Pancreas (tissue), 10 donors: ENCODE measurements around the gene ERF. TPM values are rescaled to one million over a fixed set of nuclear protein-coding genes. Genes with fewer than 3 reads are reported as not detected.

Experiments used
- ATAC-seq, 4 donors: fragments of 200-7000 bp; cut with Tn5 transposase; one replicate each; pipeline versions ENCODE4 v1.8.0 to v1.9.1; 2020; ENCODE audit warnings: mild to moderate bottlenecking in 4 of 4, moderate library complexity in 4 of 4
- DNase-seq, 6 donors: peaks; one replicate each; pipeline ENCODE4 v3.0.0-alpha.2; 2020
- FAIRE-seq: peaks from 2 replicates; lab custom pipeline; 2012; peaks lifted over from hg19 to GRCh38; lab: Jason Lieb, UNC
- H3K27ac ChIP-seq, 4 donors: fragments of 200-600 bp; sonication (generic); 1 replicate in 3 of 4; 2 replicates in 1 of 4; pipeline versions ENCODE4 v1.5.0 to v1.8.0; 2020
- H3K27me3 ChIP-seq, 4 donors: fragments of 200-600 bp; one replicate each; pipeline ENCODE4 v1.8.0; 2021
- H3K36me3 ChIP-seq, 3 donors: fragments of 200-600 bp; sonication (generic) in 1 of 3; one replicate each; pipeline versions ENCODE4 v1.5.0 to v1.8.0; 2020 to 2021
- H3K4me1 ChIP-seq, 3 donors: fragments of 200-600 bp; one replicate each; pipeline ENCODE4 v1.8.0; 2021
- H3K4me3 ChIP-seq, 4 donors: fragments of 200-600 bp; sonication (generic) in 2 of 4; one replicate each; pipeline versions ENCODE4 v1.5.0 to v1.8.0; 2020 to 2021
- H3K9me3 ChIP-seq, 4 donors: fragments of 200-600 bp; one replicate each; pipeline ENCODE4 v1.8.0; 2021
- WGBS, 2 donors: extraction: QIAGEN DNeasy Blood & Tissue Kit; methylation state at CpG; one replicate each; pipeline ENCODE4 v1.1.7; 2013; 5-methylcytosine and 5-hydroxymethylcytosine counted together
- intact Hi-C, 3 donors: fragments of 100-400 bp; cut with DNase I; formaldehyde crosslinking; loops; one replicate each; pipeline versions ENCODE4 v1.11.1 to v1.14.2; 2022
- polyA plus RNA-seq, 2 donors: library from polyadenylated mRNA; stranded (reverse); fragments of 200-250 nt; gene quantifications; one replicate each; pipeline ENCODE4 v1.2.3, GENCODE V29; 2013
- total RNA-seq, 6 donors: library from RNA; stranded (reverse); fragmentation: NEBNext Ultra II Directional in 4 of 6; extraction: Animal tissue kit (Norgen Biotek cat#: 25700) in 4 of 6; gene quantifications; one replicate each; pipeline versions ENCODE4 v1.2.1 to v1.2.4, GENCODE V29; 2021 to 2023
- TF ChIP-seq, protein P1 (sequence below), 4 donors: fragments of 200-600 bp; sonication (generic) in 3 of 4; IDR thresholded peaks; one replicate each; pipeline versions ENCODE4 v1.5.0 to v1.8.0; 2021; ENCODE audit warnings: antibody characterized with exemption in 4 of 4
- donor health status: healthy with polysubstance abuse.
- donor health status: DM: no; HTN: no; CAD: no; lungs with moderate emphysema.
- donor health status: DM: no; HTN: no; CAD: no.
- donor health status: control.
- donor health status: control.
- donor health status: Bipolar disorder and iron deficiency.
- donor health status: DM: yes; HTN: yes; CAD: no.
- donor health status: DM: no; HTN: no; CAD: no.
- donor health status: DM: no; HTN: no; CAD: no.
- donor health status: DM: yes; HTN: yes; CAD: no.

ERF gene
- total and polyA plus RNA-seq, 8 donors, result 20.5 to 48.5 (median 22.9) TPM

DNA sequence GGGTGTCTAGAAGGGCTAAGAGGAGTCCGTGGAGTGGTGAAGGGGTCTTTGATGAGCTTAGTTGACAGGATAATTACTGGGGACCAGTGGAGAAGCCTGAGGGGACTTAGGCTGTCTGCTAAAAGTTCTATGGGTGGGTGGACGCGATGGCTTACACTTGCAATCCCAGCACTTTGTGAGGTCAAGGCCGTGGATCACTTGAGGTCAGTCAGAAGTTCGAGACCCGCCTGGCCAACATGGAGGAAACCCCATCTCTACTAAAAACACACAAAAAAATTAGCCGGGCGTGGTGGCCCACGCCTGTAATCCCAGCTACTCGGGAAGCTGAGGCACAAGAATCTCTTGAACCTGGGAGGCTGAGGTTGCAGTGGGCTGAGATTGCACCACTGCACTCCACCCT, 9.7 kb downstream of the ERF start:
- Histone ChIP-seq H3K9me3 (no peaks in the 10 kb centered on the region), H3K27ac (peak overlapping the region in 1 of 4 donors; percentile 92), H3K27me3 (no peaks in the 10 kb centered on the region), H3K36me3 (peaks cover 0 to 15% (median 9%) of the 10 kb centered on the region in 3 donors), H3K4me3 (no peak overlapping the region), H3K4me1 (peaks cover 0 to 16% (median 7%) of the 10 kb centered on the region in 3 donors)
- no peak for ATAC-seq
- intact Hi-C loops, result loop anchor here in 1 of 3 donors (10.0 kb wide), 2 partner anchors 50 to 190 kb away; no protein-coding TSS in a partner anchor
- 62 to 65% methylated on average over 10 of the region's 10 CpGs for WGBS, 2 donors
- TF ChIP-seq, protein P1, sequence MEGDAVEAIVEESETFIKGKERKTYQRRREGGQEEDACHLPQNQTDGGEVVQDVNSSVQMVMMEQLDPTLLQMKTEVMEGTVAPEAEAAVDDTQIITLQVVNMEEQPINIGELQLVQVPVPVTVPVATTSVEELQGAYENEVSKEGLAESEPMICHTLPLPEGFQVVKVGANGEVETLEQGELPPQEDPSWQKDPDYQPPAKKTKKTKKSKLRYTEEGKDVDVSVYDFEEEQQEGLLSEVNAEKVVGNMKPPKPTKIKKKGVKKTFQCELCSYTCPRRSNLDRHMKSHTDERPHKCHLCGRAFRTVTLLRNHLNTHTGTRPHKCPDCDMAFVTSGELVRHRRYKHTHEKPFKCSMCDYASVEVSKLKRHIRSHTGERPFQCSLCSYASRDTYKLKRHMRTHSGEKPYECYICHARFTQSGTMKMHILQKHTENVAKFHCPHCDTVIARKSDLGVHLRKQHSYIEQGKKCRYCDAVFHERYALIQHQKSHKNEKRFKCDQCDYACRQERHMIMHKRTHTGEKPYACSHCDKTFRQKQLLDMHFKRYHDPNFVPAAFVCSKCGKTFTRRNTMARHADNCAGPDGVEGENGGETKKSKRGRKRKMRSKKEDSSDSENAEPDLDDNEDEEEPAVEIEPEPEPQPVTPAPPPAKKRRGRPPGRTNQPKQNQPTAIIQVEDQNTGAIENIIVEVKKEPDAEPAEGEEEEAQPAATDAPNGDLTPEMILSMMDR (IDR thresholded peaks at IDR 0.05), result no peak
- no peak for FAIRE-seq
- peak in 1 of 6 donors; percentile 51 for DNase-seq

DNA sequence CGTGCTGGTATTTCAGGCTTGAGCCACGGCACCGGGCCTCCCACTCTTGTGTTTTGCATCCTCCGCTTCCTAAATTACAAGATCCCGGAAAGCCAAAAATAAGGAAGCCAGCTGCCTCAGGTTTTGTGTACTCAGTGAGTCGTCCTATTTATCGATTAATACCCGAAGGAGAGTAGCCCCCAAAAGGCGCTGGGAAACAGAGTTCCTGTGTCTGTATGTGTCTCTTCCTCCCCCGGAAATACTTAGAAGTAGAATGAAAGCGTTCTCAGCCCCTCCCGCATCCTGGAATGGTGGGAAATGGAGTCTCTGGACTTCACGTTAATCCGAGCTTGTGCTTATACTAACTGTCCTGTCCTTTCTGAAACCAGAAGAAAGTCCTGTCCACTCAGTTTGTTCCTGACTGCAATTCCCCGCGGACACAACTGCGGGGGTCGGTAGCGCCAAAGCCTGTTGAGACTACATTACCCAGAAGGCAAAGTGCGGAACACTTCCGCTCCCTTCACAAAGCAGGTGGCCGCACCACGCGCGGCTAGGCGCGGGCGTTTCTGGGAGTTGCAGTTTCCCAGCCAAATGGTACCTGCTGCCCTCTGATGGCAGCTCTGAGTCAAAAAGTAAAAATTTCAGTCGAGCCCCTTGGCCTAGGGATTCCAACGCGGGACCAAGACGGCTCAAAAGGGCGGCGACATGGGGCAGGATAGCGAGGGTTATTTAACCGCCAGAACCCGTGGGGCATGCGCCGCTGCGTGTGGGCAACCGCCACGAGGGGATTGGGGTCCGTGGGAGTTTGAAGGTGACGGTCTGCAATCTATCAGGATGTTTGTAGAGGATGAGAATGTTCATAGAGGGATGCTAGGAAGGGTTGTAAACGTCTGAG, 10.3 kb downstream of the ERF start:
- intact Hi-C loops, result loop anchor here in 1 of 3 donors (10.0 kb wide), 2 partner anchors 50 to 190 kb away; no protein-coding TSS in a partner anchor
- Histone ChIP-seq H3K27me3 (no peaks in the 10 kb centered on the region), H3K36me3 (peaks cover 0 to 9% (median 9%) of the 10 kb centered on the region in 3 donors), H3K4me1 (peaks cover 0 to 16% (median 7%) of the 10 kb centered on the region in 3 donors), H3K27ac (peak overlapping the region; percentile 67 to 92 (median 83)), H3K4me3 (peak overlapping the region; percentile 26 to 91 (median 57)), H3K9me3 (no peaks in the 10 kb centered on the region)
- ATAC-seq, result peak; percentile 42 to 69 (median 60)
- peak; percentile 26 for FAIRE-seq
- TF ChIP-seq, protein P1 (IDR thresholded peaks at IDR 0.05), result peak in 3 of 4 donors; percentile 14 to 34 (median 31)
- DNase-seq, result peak; percentile 89 to 95 (median 91)
- WGBS, 2 donors, result 1 to 2% methylated on average over 45 of the region's 45 CpGs

DNA sequence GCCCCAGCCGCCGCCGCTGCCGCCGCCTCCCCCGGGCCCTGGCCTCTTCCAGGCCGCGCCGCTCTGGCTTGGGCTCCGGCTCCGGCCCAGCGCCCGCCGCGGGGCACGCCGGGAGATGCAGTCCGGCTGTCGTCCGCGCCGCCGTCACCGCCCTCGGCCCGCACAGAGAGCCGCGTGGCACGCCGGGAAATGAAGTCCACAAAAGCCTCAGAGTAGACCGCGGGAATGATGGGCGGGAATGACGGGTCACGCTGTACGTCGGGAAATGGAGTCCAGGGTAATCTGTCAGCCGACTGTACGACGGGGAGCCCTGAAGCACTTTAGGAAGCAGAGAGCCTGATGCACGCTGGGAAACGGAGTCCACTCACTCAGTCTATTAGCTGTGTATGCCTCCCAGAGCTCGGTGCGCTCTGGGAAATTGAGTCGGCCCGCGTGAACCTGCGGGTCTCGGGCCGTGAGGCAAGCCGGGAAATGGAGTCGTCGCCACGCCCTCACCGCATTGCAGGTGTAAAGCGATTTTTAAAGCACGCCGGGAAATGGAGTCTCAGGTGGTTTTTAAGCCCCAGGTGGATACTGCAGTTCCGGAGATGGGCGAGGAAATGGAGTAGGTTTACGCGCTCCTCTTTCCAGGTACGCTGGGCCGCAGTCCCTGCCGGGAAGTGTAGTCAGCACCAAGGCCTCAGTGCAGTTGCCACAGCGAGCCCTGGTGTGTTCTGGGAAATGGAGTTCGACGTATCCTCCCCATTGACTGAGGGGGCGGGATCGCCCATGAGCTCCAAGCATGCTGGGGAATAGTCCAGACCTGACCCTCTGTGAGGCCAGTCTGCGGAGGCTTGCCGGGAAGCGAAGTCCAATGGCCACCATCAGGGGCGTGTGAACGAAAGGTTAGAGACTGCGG, 12.2 kb downstream of the ERF start, which contains the start of gene GSK3A:
TSS of gene GSK3A (minus strand) at position 91 of the 898 bp plus-strand sequence. CDS start 137 bp downstream, outside the sequence.
- FAIRE-seq, result peak; percentile 89
- peak; percentile 71 to 87 (median 81) for ATAC-seq
- intact Hi-C loops, result loop anchor here in 1 of 3 donors (10.0 kb wide), 2 partner anchors 52 to 192 kb away; no protein-coding TSS in a partner anchor

DNA sequence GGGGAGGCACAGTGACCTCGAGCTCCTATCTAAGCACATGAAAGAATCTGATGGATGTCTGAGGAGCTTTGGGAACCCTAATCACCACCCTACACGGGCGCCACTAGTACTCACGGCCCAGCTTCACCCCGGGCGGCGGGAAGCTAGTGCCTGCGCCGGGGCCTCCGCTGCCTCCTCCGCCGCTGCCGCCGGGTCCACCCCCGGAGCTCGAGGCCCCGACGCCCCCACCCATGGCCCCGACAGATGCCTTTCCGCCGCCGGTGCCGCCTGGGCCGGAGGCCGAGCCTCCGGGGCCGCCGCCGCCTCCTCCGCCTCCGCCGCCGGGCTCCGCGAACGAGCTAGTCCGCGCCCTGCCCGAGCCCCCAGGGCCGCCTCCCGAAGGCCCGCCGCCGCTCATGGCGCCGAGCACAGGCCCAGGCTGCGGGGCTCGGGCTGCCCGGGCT, 12.8 kb downstream of the ERF start:
- H3K27me3 ChIP-seq, result no peaks in the 10 kb centered on the region
- TF ChIP-seq, protein P1 (IDR thresholded peaks at IDR 0.05), result no peak
- peaks cover 0 to 16% (median 7%) of the 10 kb centered on the region in 3 donors for H3K4me1 ChIP-seq
- no peak for FAIRE-seq
- intact Hi-C loops, result loop anchor here in 1 of 3 donors (10.0 kb wide), 2 partner anchors 53 to 193 kb away; no protein-coding TSS in a partner anchor
- peak in 1 of 6 donors; percentile 87 for DNase-seq
- H3K4me3 ChIP-seq, result peak overlapping the region; percentile 74 to 91 (median 81)
- peak overlapping the region; percentile 42 to 92 (median 69) for H3K27ac ChIP-seq
- H3K9me3 ChIP-seq, result no peaks in the 10 kb centered on the region
- ATAC-seq, result no peak
- no peaks in the 10 kb centered on the region for H3K36me3 ChIP-seq
- WGBS, 2 donors, result 0 to 1% methylated on average over 32 to 49 of the region's 49 CpGs

More for the DNA sequence above, 12.2 kb downstream of the ERF start, which contains the start of gene GSK3A:
- Histone ChIP-seq H3K9me3 (no peaks in the 10 kb centered on the region), H3K4me1 (peaks cover 0 to 16% (median 7%) of the 10 kb centered on the region in 3 donors), H3K36me3 (no peaks in the 10 kb centered on the region), H3K27ac (peak within 1 kb of the TSS; percentile 67 to 92 (median 83)), H3K27me3 (no peaks in the 10 kb centered on the region), H3K4me3 (peak within 1 kb of the TSS; percentile 74 to 91 (median 81))
- DNase-seq, result peak; percentile 96 to 99 (median 98)
- TF ChIP-seq, protein P1 (IDR thresholded peaks at IDR 0.05), result no peak
- 0% methylated on average over 69 to 76 of the region's 76 CpGs for WGBS, 2 donors
